Measurements from ENCODE around the gene LPCAT3.

LPCAT3 gene

DNA sequence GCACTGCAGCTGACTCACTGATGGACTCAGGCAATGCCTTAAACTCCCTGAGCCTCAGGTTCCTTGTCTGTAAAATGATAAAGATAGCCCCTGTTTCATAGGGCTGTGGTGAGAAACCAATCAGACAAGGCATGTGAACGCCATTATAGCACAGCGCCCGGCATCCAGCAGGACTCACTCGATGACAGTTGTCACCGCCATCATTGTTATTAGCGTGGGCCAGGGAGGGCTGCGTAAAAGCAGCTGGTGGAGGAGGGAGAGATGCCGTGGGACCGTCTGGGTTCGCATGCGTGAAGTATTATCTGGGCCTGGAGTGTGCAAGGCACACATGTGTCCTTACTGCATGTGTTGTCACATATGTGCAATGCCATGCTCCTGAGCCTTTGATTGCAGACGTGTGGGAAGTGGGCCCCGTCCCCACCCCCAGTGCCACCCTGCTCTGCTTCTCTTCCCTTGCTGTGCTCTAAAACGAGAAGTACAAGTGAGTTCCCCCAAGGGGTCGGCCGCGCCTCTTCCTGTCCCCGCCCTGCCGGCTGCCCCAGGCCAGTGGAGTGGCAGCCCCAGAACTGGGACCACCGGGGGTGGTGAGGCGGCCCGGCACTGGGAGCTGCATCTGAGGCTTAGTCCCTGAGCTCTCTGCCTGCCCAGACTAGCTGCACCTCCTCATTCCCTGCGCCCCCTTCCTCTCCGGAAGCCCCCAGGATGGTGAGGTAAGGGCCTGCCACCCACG lies 67.3 kb downstream of the LPCAT3 start, which contains the start of gene PTPN6:
TSS of gene PTPN6 (plus strand) at position 546 of the 730 bp plus-strand sequence. CDS start at position 703, 157 bp downstream.
- DNase-seq = peak in 1 of 2 donors; percentile 45

DNA sequence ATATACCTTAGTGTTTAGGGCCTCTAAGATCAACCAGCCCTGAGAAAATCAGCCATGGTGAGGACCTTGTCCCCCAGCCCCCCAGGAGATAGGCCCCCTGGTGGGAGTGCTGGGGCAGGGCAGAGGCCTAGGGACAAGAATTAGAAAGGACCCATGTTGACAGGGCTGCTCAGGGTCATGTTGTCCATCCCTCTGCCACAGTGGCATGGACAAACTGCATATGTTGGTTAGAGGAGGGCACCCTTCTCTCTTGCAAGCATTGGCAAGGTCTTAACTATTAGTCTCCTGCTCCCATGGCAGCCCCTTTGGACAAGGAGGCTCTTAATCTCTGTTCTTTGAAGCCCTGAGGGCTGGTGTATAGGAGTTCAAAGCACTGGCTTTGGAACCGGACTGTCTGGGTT lies 67.9 kb downstream of the LPCAT3 start:
- no peak for DNase-seq

DNA sequence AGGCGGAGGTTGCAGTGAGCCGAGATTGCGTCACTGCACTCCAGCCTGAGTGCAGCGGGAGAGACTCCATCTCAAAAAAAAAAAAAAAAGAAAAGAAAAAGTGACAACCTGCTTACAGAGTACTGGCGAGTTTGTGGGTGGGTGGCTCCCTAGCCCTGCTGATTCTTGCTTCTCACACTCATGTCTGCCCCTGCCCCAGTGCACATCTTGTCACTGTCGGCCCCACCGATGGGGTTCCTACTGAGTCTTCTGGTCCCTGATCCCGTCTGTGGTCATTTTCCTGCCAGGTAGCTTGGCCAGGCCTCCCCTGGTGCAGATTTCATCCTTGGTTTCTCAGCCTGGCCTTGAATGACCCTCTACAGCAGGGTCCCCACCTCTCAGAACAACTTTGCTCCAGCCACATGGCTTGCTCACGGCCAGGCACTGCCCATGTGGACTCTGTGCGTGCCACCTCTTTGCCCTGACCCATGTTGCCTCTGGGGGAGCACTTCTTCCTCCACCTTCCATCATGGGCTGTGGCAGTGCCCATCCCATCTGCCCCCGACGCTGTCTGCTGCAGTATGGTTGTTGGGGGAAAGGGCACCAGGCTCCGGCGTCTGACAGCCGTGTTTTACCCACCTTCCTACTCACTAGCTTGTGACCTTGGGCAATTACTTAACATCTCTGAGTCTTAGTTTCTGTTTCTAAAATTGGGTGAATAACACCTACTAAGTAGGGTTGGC lies 69.2 kb downstream of the LPCAT3 start:
- DNase-seq = no peak

DNA sequence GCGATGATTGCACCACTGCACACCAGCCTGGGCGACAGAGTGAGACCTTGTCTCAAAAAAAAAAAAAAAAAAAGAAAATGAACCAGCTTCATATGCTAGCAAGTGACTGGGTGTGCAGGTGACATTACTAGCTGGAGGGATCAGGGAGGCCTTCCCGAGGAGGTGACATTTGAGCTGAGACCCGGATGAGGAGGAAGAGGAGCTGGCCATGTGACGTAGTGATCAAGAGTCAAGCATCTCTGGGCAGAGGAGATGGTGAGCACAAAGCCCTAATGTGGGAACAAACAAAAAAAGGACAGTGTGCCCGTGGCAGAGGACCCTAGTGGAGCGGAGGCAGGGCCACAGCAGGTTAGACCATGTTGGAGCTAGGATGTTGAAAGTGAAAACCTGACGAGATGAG lies 70.7 kb downstream of the LPCAT3 start:
- no peak for DNase-seq

DNA sequence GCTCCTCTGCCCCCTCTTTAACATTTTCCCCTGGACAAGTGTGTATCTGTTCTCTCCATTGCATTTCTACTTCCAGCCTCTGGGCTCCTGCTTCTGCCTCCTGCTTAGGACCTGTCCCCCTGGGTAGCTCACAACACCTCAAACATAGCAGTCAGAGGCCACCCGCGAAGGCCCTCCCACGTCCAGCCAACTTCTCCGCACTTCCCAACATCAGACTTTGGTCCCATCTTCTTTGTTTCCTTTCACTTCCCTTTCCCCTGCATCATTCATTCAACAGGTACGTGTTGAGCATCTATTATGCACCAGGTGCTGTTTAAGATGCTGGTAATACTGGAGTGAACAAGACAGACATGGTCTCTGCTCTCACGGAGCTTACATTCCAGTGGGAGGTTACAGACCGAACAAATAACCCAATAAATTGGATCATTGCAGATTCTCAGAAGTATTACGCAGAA lies 71.3 kb downstream of the LPCAT3 start:
- no peak for DNase-seq

DNA sequence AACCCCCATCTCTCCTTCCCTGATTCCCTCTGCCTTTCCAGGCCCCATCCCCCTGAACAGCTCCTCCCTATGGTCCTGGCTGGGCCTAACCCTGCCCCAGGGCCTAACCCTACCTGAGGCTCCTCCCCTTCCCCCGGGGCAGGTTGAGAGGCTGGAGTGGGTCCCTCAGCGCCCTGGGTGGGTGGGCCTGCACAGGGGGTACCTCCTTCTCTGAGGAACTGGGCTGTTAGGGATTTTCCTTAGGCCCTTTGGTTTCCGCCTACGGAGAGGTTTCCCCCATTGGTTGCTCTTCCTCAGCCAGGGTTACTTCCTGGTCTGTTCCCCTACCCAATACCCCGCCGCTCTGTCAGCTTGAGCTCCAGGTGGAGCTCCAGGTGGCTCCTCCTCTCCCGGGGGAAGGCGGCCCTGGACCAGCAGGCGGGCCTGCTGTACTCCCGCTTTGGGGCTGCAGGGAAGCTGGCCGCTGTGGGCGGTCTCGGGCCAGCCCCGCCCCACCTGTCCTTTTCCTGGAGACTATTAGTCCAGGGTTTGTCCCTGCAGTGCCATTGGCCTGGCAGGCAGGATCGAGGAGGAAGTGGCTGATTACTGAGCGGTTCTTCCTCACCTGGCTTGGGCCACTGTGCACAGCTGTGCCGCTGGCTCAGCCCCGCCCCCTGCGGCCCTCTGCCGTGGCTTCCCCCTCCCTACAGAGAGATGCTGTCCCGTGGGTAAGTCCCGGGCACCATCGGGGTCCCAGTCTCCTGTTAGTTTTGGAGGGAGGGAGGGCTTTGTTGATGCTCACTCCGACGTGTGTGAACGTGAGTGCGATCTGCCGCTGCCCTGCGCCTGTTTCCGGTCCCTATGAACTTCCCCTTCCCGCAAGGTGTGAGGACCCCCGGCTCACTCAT lies 72.0 kb downstream of the LPCAT3 start:
- DNase-seq = peak in 1 of 2 donors; percentile 53

DNA sequence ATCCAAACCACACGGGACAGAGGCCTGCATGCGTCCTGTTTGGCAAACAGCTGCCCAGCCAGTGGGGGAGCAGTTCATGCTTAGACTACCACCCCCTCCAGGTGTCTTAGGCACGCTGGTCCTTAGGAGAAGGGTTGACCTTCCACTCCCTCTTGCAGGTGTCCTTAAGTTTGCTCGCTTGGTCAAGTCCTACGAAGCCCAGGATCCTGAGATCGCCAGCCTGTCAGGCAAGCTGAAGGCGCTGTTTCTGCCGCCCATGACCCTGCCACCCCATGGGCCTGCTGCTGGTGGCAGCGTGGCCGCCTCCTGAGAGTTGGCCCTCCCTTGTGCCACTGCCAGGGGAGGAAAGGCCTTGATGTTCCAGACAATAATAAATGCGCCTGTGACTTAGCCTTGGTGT lies 72.7 kb downstream of the LPCAT3 start:
- no peak for DNase-seq

DNA sequence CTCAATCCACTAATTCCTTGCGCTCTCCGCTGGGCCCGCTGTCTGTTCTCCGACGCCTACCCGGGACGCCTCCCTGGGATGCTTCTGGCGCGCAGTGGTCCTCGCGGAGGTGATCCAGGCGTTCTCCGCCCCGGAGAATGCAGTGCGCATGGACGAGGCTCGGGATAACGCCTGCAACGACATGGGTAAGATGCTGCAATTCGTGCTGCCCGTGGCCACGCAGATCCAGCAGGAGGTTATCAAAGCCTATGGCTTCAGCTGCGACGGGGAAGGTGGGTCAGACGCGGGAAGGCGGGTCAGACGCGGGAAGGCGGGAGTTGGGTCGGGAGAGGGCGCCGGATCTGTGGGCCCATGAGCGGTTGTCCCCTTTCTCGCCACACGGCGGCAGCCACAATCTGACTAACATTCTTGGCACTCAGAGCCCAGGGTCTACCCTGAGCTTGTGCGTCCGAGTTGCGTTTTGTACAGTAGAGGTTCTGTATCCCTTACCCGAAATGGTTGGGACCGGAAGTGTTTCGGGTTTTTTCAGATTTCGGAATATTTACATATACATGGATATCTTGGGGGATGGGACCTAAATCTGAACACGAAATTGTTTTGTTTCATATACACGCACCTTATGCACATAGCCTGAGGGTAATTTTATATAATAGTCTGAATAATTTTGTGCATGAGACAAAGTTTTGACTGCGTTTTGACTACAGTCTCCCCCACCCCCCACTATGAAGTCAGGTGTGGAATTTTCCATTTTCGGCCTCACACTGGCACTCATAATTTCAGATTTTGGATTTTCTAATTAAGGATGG lies 73.7 kb downstream of the LPCAT3 start:
- DNase-seq = peak; percentile 80 to 84

DNA sequence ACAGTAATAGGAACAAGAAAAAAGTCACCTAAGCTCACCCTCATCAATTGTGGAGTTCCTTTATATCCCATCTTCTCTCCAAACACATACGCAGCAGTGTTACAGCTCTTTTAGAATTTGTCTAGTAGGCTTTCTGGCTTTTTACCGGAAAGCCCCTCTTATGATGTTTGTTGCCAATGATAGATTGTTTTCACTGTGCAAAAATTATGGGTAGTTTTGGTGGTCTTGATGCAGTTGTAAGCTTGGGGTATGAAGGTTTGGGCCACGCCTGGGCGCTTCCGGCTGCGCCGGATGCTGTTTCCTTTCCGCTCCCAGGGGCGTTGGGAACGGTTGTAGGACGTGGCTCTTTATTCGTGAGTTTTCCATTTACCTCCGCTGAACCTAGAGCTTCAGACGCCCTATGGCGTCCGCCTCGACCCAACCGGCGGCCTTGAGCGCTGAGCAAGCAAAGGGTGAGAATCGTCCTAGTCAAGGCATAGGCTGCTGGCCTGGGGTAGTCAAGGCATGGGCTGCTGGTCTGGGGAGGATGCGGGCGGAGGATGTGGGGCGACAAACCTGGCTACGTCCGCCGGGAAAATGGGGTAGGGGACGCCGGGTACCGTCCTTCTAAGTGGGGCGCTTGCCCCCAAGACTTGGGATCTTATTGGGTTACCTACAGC lies 74.4 kb downstream of the LPCAT3 start, which contains the start of the genes C12orf57 and RNU7-1:
TSS of gene C12orf57 (plus strand) at position 301 of the 659 bp plus-strand sequence. CDS start at position 401, 100 bp downstream.
TSS of gene RNU7-1 (plus strand) at position 95 of the 659 bp plus-strand sequence.
- peak; percentile 74 to 76 for DNase-seq

DNA sequence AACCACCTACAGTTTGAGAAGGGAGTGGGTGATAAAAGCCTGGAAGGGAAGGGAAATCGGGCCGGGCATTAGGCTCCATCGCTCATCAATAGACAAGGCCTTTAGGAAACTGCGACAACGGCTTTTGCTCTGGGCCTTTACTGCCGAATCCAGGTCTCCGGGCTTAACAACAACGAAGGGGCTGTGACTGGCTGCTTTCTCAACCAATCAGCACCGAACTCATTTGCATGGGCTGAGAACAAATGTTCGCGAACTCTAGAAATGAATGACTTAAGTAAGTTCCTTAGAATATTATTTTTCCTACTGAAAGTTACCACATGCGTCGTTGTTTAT lies 74.9 kb downstream of the LPCAT3 start:
- DNase-seq = peak; percentile 64 to 65

DNA sequence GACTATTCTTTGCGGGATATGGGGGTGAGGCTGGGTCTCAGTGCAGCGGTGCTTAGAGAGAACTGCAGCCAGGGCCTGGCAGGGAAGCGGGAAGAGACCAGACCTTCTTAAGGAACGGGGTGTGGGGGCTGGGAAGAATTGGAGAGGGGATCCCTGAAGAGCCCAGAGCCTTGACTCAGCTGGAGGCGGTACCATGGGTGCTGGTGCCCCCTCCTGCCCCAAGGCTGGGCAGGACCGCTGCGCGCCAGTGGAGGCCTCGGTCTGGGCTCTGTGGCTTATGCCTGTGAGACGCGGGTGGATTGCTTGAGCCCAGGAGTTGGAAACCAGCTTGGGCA lies 76.0 kb downstream of the LPCAT3 start:
- DNase-seq = no peak

DNA sequence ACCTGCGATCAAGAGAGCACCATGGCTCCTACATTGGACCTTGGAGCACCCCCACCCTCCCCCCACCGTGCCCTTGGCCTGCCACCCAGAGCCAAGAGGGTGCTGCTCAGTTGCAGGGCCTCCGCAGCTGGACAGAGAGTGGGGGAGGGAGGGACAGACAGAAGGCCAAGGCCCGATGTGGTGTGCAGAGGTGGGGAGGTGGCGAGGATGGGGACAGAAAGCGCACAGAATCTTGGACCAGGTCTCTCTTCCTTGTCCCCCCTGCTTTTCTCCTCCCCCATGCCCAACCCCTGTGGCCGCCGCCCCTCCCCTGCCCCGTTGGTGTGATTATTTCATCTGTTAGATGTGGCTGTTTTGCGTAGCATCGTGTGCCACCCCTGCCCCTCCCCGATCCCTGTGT lies 76.5 kb downstream of the LPCAT3 start:
- no peak for DNase-seq

DNA sequence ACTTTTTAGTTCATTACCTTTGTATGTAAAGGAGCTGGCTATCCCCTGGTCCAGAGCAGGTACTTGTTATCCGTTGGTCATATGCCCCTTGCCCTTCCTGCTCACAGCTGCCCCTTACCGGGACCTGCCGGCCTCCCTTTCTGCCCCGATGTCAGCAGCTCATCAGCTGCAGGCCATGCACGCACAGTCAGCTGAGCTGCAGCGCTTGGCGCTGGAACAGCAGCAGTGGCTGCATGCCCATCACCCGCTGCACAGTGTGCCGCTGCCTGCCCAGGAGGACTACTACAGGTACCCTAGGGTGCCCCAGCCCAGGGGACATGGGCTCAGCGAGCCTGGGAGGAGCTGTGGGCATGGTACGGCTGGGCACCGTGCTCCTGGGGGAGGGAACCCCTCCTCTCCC lies 77.0 kb downstream of the LPCAT3 start:
- no peak for DNase-seq

DNA sequence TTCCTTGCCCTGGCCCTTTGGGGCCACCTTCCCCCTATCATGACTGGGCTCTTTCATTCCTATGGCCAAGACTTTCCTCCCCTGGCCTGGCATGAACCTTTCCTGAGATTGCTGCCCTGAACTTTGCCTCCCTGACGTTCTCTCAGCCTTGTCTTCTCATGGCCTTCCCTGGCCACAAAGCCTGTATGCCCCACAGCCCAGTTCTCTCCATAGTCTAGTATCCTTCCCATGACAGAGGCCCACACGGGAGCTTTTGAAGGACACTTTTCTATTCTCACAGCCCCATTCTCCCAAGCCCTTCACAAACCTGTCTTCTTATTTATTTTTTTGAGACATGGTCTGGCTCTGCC lies 79.1 kb downstream of the LPCAT3 start:
- DNase-seq = no peak

DNA sequence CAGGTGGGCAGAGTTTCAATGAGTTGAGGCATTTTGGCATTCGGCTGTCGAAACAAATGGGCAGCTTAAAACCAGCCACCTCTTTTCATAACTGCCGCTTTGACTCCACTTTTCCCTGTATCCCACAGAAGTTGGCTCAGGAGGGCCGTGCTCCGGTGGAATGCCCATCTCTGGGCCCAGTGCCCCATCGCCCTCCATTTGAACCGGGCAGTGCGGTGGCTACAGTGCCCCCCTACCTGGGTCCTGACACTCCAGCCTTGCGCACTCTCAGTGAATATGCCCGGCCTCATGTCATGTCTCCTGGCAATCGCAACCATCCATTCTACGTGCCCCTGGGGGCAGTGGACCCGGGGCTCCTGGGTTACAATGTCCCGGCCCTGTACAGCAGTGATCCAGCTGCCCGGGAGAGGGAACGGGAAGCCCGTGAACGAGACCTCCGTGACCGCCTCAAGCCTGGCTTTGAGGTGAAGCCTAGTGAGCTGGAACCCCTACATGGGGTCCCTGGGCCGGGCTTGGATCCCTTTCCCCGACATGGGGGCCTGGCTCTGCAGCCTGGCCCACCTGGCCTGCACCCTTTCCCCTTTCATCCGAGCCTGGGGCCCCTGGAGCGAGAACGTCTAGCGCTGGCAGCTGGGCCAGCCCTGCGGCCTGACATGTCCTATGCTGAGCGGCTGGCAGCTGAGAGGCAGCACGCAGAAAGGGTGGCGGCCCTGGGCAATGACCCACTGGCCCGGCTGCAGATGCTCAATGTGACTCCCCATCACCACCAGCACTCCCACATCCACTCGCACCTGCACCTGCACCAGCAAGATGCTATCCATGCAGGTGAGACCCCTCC lies 79.7 kb downstream of the LPCAT3 start:
- no peak for DNase-seq

DNA sequence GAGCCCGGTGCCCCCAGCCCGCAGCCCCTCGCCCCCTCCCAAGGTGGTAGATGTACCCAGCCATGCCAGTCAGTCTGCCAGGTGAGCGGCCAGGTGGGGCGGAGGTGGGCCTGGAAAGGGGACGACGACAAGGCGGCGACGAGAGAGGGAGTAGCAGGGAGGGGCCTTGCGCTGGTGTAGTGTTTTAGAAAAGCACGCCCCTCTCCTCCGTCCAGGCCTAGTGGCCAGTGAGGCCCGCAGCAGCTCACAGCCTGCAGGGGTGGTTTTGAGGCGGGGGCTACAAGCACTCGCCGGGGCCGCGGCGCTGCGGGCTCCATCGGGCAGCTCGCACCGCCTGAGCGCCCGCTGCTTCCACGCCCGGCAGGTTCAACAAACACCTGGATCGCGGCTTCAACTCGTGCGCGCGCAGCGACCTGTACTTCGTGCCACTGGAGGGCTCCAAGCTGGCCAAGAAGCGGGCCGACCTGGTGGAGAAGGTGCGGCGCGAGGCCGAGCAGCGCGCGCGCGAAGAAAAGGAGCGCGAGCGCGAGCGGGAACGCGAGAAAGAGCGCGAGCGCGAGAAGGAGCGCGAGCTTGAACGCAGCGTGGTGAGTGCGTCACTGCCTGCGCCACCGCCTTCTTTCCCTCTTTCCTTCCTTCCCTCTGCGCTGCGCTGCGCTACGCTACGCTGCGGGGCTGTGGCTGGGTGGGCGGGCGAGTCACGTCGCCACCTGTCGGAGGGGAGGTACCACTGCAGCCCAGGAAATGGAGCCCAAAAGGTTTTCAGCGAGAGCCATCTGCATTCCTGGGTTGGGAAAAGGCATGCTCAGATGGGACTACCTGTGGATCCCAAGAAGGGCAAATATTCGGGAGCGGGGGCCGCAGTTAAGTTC lies 80.6 kb downstream of the LPCAT3 start:
- DNase-seq = peak; percentile 88 to 89

DNA sequence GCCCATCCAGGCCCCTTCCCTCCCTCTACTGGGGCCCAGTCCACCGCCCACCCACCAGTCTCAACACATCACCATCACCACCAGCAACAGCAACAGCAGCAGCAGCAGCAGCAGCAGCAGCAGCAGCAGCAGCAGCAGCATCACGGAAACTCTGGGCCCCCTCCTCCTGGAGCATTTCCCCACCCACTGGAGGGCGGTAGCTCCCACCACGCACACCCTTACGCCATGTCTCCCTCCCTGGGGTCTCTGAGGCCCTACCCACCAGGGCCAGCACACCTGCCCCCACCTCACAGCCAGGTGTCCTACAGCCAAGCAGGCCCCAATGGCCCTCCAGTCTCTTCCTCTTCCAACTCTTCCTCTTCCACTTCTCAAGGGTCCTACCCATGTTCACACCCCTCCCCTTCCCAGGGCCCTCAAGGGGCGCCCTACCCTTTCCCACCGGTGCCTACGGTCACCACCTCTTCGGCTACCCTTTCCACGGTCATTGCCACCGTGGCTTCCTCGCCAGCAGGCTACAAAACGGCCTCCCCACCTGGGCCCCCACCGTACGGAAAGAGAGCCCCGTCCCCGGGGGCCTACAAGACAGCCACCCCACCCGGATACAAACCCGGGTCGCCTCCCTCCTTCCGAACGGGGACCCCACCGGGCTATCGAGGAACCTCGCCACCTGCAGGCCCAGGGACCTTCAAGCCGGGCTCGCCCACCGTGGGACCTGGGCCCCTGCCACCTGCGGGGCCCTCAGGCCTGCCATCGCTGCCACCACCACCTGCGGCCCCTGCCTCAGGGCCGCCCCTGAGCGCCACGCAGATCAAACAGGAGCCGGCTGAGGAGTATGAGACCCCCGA lies 81.4 kb downstream of the LPCAT3 start:
- peak in 1 of 2 donors; percentile 51 for DNase-seq

DNA sequence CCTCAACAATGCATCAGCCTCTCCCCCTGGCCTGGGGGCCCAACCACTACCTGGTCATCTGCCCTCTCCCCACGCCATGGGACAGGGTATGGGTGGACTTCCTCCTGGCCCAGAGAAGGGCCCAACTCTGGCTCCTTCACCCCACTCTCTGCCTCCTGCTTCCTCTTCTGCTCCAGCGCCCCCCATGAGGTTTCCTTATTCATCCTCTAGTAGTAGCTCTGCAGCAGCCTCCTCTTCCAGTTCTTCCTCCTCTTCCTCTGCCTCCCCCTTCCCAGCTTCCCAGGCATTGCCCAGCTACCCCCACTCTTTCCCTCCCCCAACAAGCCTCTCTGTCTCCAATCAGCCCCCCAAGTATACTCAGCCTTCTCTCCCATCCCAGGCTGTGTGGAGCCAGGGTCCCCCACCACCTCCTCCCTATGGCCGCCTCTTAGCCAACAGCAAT lies 82.1 kb downstream of the LPCAT3 start:
- DNase-seq = no peak

Measured in stimulated activated CD4-positive, alpha-beta T cell treated with anti-CD3 and anti-CD28 coated beads, Interleukin-2, amount 100 ng/mL, for 48 hours (primary cell).